Mucosa of stomach (tissue), 1 donor: ENCODE data around the gene FAM124A.
"Not testable (repeated sequence)": the region's sequence is repeated elsewhere in the genome, so short reads cannot be mapped to it uniquely, and the experiment has no call there.

Source experiments
- H3K27me3 ChIP-seq: one replicate; pipeline ENCODE4 v1.7.0; 2013; ENCODE audit warnings: mild to moderate bottlenecking, low read length; ENCODE audit not compliant: control insufficient read depth, insufficient read depth
- H3K36me3 ChIP-seq: one replicate; pipeline ENCODE4 v1.7.0; 2013; ENCODE audit warnings: low read length; ENCODE audit not compliant: control insufficient read depth, insufficient read depth
- H3K4me1 ChIP-seq: one replicate; pipeline ENCODE4 v1.7.0; 2013; ENCODE audit warnings: mild to moderate bottlenecking, low read length; ENCODE audit not compliant: control insufficient read depth, insufficient read depth
- H3K4me3 ChIP-seq: one replicate; pipeline ENCODE4 v1.7.0; 2013; ENCODE audit warnings: low read length
- H3K9ac ChIP-seq: one replicate; pipeline ENCODE4 v1.7.0; 2013; ENCODE audit warnings: mild to moderate bottlenecking, low read length, moderate library complexity
- H3K9me3 ChIP-seq: one replicate; pipeline ENCODE4 v1.7.0; 2013; ENCODE audit warnings: mild to moderate bottlenecking, low read length, moderate library complexity; ENCODE audit not compliant: control insufficient read depth
- donor health status: Pancreatic carcinoma.

Gene FAM124A

DNA sequence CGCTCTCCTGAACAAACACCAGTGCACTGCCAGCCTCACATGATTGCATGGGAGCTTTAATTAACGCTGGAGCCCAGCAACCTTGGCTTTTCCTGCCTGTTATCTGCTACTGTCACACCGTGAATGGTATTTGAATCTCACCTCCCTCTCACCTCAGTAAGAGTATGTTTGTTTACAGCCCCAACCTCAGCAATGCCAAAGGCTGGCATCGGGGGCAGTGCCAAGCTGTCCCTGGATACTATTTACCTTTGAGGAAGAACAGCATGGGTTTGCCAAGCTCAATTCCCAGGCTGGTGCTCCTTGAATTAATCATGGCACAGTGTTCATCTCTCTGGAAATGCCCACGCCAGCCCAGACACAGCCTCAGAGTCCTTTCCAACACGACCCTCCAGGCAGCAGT, 60.1 kb downstream of the FAM124A start:
- H3K4me3 ChIP-seq: no peak overlapping the region
- H3K9ac ChIP-seq: no peak overlapping the region
- H3K4me1 ChIP-seq: no peaks in the 10 kb centered on the region
- H3K9me3 ChIP-seq: no peaks in the 10 kb centered on the region
- no peaks in the 10 kb centered on the region for H3K27me3 ChIP-seq
- H3K36me3 ChIP-seq: no peaks in the 10 kb centered on the region

GRCh38 chr13:51282923-51283322, 60.7 kb downstream of the FAM124A start:
- not testable (repeated sequence) for H3K9ac ChIP-seq, H3K27me3 ChIP-seq, H3K4me1 ChIP-seq, H3K36me3 ChIP-seq, H3K9me3 ChIP-seq, H3K4me3 ChIP-seq

GRCh38 chr13:51283371-51283770, 61.2 kb downstream of the FAM124A start:
- Histone ChIP-seq H3K4me1 (no peaks in the 10 kb centered on the region), H3K36me3 (no peaks in the 10 kb centered on the region)

DNA sequence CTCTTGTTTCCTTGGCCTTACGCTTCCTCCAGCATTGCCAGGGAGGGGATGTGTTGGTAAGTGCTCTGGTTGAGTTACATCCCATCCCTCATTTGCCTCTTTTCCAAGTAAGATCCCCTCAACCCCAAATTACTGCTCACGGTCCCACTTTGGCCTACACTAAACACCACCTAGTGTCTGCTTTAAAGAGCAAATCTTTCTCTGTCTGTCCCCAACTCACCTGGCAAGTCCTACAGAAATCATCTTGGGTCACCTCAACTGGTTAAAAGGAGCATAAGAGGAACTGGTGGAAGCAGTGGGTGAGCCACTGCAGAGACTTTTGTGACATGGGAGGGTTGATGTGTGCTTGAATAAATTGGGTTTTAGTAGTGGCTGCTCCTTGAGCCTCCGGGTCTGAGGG, 62.1 kb downstream of the FAM124A start:
- no peaks in the 10 kb centered on the region for H3K36me3 ChIP-seq
- no peaks in the 10 kb centered on the region for H3K4me1 ChIP-seq
- H3K4me3 ChIP-seq: no peak overlapping the region
- no peak overlapping the region for H3K9ac ChIP-seq
- no peaks in the 10 kb centered on the region for H3K27me3 ChIP-seq
- no peaks in the 10 kb centered on the region for H3K9me3 ChIP-seq

More at GRCh38 chr13:51283371-51283770, 61.2 kb downstream of the FAM124A start:
- Histone ChIP-seq H3K4me3 (no peak overlapping the region), H3K9ac (no peak overlapping the region), H3K27me3 (no peaks in the 10 kb centered on the region), H3K9me3 (no peaks in the 10 kb centered on the region)

DNA sequence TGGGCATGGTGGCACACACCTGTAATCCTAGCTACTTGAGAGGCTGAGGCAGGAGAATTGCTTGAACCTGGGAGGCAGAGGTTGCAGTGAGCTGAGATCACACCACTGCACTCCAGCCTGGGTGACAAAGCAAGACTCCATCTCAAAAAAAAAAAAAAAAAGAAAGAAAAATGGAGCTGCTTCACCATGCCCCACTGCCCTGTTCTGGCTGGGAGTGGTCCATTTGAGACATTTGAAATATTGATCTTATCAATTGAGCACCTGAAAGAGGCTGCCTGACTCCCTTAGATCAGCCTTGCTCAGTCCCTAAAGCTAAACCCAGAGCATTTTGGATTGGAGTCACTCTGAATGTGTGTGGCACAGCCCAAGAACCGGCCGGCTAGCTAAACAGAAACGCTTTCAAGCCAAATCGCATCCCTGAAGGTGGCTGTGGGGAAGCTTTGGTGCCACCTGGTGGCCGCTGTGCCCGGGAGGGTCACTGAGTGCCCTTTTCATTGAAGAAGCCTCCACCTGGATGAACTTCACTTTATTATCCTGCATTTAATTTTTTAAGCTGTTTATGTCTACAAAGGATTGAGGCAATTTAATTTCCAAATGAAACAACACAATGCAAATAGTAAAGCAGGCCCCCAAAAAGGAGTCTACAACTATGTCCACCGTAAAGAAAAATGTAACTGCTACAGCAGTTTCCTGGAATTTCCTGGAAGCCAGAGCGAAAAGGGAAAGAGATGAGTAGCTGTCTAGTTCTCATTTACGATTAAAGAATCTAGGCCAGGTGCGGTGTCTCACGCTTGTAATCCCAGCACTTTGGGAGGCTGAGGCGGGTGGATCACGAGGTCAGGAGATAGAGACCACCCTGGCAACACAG, 64.2 kb downstream of the FAM124A start:
- Histone ChIP-seq H3K9me3 (no peaks in the 10 kb centered on the region), H3K27me3 (no peaks in the 10 kb centered on the region), H3K4me3 (no peak overlapping the region), H3K9ac (no peak overlapping the region), H3K4me1 (no peaks in the 10 kb centered on the region), H3K36me3 (no peaks in the 10 kb centered on the region)

DNA sequence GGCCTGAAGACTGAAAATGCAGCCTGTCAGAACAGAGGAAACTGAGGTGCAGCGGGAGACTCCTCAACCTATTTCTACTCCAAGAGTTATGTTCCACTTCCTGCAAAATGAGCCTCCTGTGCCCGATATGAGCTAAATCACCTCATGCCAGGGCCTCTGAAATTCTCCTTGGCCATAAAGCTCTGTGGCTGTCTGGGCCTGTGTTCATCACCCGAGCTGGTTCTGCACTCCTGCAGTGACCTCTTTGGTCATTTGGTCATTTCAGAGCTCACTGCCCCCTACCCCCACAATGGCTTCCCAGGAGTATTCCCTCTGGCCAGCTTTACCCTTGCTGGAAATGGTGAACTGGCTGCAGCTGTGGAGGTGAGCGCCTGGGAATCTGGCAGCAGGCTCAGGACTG, 65.6 kb downstream of the FAM124A start:
- no peaks in the 10 kb centered on the region for H3K9me3 ChIP-seq
- H3K36me3 ChIP-seq: no peaks in the 10 kb centered on the region
- no peak overlapping the region for H3K9ac ChIP-seq
- H3K4me3 ChIP-seq: no peak overlapping the region
- H3K4me1 ChIP-seq: peaks cover 3% of the 10 kb centered on the region
- no peaks in the 10 kb centered on the region for H3K27me3 ChIP-seq

GRCh38 chr13:51288254-51288653, 66.1 kb downstream of the FAM124A start:
- not testable (repeated sequence) for H3K4me1 ChIP-seq, H3K36me3 ChIP-seq

GRCh38 chr13:51291341-51291740, 69.1 kb downstream of the FAM124A start:
- Histone ChIP-seq H3K4me1 (peaks cover 6% of the 10 kb centered on the region), H3K27me3 (no peaks in the 10 kb centered on the region), H3K9me3 (no peaks in the 10 kb centered on the region), H3K36me3 (no peaks in the 10 kb centered on the region), H3K9ac (no peak overlapping the region), H3K4me3 (no peak overlapping the region)

More at GRCh38 chr13:51288254-51288653, 66.1 kb downstream of the FAM124A start:
- H3K9ac ChIP-seq, H3K9me3 ChIP-seq, H3K27me3 ChIP-seq, H3K4me3 ChIP-seq: not testable (repeated sequence)

GRCh38 chr13:51292000-51292565, 69.9 kb downstream of the FAM124A start:
- Histone ChIP-seq H3K9ac (no peak overlapping the region), H3K36me3 (no peaks in the 10 kb centered on the region), H3K4me1 (peaks cover 6% of the 10 kb centered on the region), H3K4me3 (no peak overlapping the region), H3K9me3 (no peaks in the 10 kb centered on the region), H3K27me3 (no peaks in the 10 kb centered on the region)

DNA sequence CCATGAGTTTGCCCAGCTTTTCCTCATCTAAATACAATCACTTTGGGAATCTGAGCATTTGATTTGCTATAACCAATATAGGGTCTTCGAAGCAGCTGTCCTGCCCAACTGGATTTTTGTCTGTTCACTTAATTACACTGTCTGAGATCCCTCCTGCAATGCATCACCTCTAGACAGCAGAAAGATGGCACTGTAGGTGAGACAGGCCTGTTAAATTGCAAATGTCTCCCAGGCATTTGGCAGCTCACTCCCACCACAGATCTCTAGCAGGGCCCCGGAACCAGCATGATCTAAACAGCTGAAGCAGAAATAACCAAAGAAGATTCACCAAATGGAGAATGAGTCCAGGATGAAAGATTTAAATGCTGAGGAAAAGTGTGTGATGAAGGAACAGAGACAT, 75.4 kb downstream of the FAM124A start:
- H3K4me1 ChIP-seq: peaks cover 5% of the 10 kb centered on the region
- no peaks in the 10 kb centered on the region for H3K36me3 ChIP-seq
- no peaks in the 10 kb centered on the region for H3K27me3 ChIP-seq
- H3K9ac ChIP-seq: no peak overlapping the region
- H3K9me3 ChIP-seq: no peaks in the 10 kb centered on the region
- H3K4me3 ChIP-seq: no peak overlapping the region

DNA sequence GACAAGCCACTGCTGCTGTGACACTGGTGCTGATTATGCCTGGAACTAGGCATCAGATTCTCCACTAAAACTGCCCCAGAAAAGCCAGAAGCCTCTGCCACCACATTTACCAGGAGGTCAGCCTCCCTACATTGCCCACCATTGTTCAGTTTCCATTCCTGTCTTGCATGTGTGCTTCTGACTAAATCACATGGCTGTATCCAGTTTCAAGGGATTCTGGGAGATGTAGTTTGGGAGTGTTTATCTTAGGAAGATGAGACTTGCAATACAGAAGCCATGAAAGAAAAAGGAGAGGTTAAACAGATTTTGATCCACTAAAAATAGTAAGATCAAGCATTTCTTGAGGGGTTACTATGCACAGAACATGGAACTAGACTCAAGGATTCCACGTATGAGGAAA, 76.6 kb downstream of the FAM124A start:
- no peak overlapping the region for H3K9ac ChIP-seq
- H3K9me3 ChIP-seq: no peaks in the 10 kb centered on the region
- H3K27me3 ChIP-seq: no peaks in the 10 kb centered on the region
- H3K4me1 ChIP-seq: no peaks in the 10 kb centered on the region
- H3K36me3 ChIP-seq: no peaks in the 10 kb centered on the region
- no peak overlapping the region for H3K4me3 ChIP-seq

GRCh38 chr13:51303063-51303552, 80.9 kb downstream of the FAM124A start:
- Histone ChIP-seq H3K27me3 (no peaks in the 10 kb centered on the region), H3K9me3 (no peaks in the 10 kb centered on the region), H3K9ac (no peak overlapping the region), H3K36me3 (no peaks in the 10 kb centered on the region), H3K4me3 (no peak overlapping the region), H3K4me1 (no peaks in the 10 kb centered on the region)
